ENCODE data around the gene C1orf159.

The C1orf159 gene

DNA sequence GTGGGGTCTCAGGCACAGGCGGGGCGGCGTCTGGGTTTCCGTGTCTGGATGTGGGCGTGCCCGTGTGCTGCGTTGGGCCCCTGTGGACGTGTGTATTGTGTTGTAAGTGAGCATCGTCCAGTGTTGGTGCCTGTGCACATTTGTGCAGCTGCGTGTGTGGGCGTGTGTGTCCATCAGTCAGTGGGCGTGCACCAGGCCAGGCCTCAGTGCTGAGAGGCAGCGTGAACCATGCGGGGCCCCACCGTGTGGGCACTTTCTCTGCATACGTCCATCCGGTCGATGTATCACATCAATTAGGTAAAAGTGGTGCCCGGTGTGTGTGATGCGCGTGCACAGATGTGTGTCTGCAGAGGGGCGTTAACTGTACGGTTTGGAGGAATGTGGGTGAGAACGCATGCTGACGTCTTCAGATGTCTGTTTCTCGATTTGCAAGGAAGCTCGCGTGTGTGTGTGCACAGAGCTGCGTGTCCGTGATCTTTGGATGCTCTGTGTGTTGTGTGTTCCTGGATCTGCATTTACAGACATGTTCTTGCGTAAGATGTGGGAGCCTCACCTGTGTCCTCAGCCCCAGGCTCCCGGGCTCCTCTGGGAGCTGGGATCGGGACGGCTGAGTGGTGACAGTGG, 71.3 kb downstream of the C1orf159 start:
- no peak overlapping the region for H3K4me3 ChIP-seq (ENCODE audit: severe bottlenecking)
- H3K27ac ChIP-seq (ENCODE audit: poor library complexity, severe bottlenecking): no peak overlapping the region
- peaks cover 67% of the 10 kb centered on the region for H3K36me3 ChIP-seq (ENCODE audit: low read depth)
- TF ChIP-seq CTCF (IDR thresholded peaks at IDR 0.05; ENCODE audit: poor library complexity, severe bottlenecking): no peak
- no peaks in the 10 kb centered on the region for H3K9me3 ChIP-seq (ENCODE audit: severe bottlenecking)
- ATAC-seq (ENCODE audit: low read depth) (no peak), DNase-seq (ENCODE audit: low spot score) (no peak)
- H3K27me3 ChIP-seq (ENCODE audit: insufficient read depth, poor library complexity, severe bottlenecking): no peaks in the 10 kb centered on the region
- H3K4me1 ChIP-seq (ENCODE audit: insufficient read depth, poor library complexity, severe bottlenecking): no peaks in the 10 kb centered on the region

DNA sequence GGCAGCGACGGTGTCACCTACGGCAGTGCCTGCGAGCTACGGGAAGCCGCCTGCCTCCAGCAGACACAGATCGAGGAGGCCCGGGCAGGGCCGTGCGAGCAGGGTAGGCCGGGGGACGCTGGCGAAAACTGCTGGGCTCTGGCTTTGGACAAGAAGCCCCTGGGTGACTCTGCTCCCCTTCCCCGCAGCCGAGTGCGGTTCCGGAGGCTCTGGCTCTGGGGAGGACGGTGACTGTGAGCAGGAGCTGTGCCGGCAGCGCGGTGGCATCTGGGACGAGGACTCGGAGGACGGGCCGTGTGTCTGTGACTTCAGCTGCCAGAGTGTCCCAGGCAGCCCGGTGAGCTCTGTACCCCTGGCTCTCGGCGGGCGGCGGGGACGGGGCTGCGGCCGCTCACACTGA, 72.0 kb downstream of the C1orf159 start:
- DNase-seq (ENCODE audit: low spot score) (no peak), ATAC-seq (ENCODE audit: low read depth) (no peak)
- no peaks in the 10 kb centered on the region for H3K9me3 ChIP-seq (ENCODE audit: severe bottlenecking)
- no peak for TF ChIP-seq CTCF (IDR thresholded peaks at IDR 0.05; ENCODE audit: poor library complexity, severe bottlenecking)
- H3K27ac ChIP-seq (ENCODE audit: poor library complexity, severe bottlenecking): no peak overlapping the region
- peaks cover 63% of the 10 kb centered on the region for H3K36me3 ChIP-seq (ENCODE audit: low read depth)
- no peak overlapping the region for H3K4me3 ChIP-seq (ENCODE audit: severe bottlenecking)
- no peaks in the 10 kb centered on the region for H3K27me3 ChIP-seq (ENCODE audit: insufficient read depth, poor library complexity, severe bottlenecking)
- no peaks in the 10 kb centered on the region for H3K4me1 ChIP-seq (ENCODE audit: insufficient read depth, poor library complexity, severe bottlenecking)

GRCh38 chr1:1043411-1043810, 72.5 kb downstream of the C1orf159 start:
- Histone ChIP-seq H3K9me3 (ENCODE audit: severe bottlenecking) (no peaks in the 10 kb centered on the region), H3K27me3 (ENCODE audit: insufficient read depth, poor library complexity, severe bottlenecking) (no peaks in the 10 kb centered on the region), H3K36me3 (ENCODE audit: low read depth) (peaks cover 63% of the 10 kb centered on the region), H3K27ac (ENCODE audit: poor library complexity, severe bottlenecking) (no peak overlapping the region), H3K4me1 (ENCODE audit: insufficient read depth, poor library complexity, severe bottlenecking) (no peaks in the 10 kb centered on the region), H3K4me3 (ENCODE audit: severe bottlenecking) (no peak overlapping the region)
- ATAC-seq (ENCODE audit: low read depth): no peak
- no peak for DNase-seq (ENCODE audit: low spot score)
- TF ChIP-seq CTCF (IDR thresholded peaks at IDR 0.05; ENCODE audit: poor library complexity, severe bottlenecking): no peak

- Histone ChIP-seq H3K27me3 (ENCODE audit: insufficient read depth, poor library complexity, severe bottlenecking) (no peaks in the 10 kb centered on the region), H3K4me3 (ENCODE audit: severe bottlenecking) (no peak overlapping the region), H3K9me3 (ENCODE audit: severe bottlenecking) (no peaks in the 10 kb centered on the region), H3K27ac (ENCODE audit: poor library complexity, severe bottlenecking) (no peak overlapping the region), H3K36me3 (ENCODE audit: low read depth) (peaks cover 61% of the 10 kb centered on the region), H3K4me1 (ENCODE audit: insufficient read depth, poor library complexity, severe bottlenecking) (no peaks in the 10 kb centered on the region)
- no peak for TF ChIP-seq CTCF (IDR thresholded peaks at IDR 0.05; ENCODE audit: poor library complexity, severe bottlenecking)
- no peak for ATAC-seq (ENCODE audit: low read depth)
- DNase-seq (ENCODE audit: low spot score): no peak
These were observed 73.1 kb downstream of the C1orf159 start for GRCh38 chr1:1042835-1043234.

DNA sequence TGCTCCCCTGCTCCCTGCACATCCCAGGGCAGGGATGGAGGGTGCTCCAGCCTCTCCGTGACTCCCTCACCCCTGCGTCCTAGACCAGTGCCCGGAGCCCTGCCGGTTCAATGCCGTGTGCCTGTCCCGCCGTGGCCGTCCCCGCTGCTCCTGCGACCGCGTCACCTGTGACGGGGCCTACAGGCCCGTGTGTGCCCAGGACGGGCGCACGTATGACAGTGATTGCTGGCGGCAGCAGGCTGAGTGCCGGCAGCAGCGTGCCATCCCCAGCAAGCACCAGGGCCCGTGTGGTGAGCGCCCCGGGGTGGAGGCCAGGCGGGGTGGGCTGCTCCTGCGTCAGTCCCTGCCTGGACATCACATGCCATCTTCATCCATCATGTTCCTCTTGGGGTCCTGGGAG, 74.0 kb downstream of the C1orf159 start:
- Histone ChIP-seq H3K4me3 (ENCODE audit: severe bottlenecking) (no peak overlapping the region), H3K27ac (ENCODE audit: poor library complexity, severe bottlenecking) (no peak overlapping the region), H3K4me1 (ENCODE audit: insufficient read depth, poor library complexity, severe bottlenecking) (no peaks in the 10 kb centered on the region), H3K9me3 (ENCODE audit: severe bottlenecking) (no peaks in the 10 kb centered on the region), H3K36me3 (ENCODE audit: low read depth) (peaks cover 55% of the 10 kb centered on the region), H3K27me3 (ENCODE audit: insufficient read depth, poor library complexity, severe bottlenecking) (no peaks in the 10 kb centered on the region)
- TF ChIP-seq CTCF (IDR thresholded peaks at IDR 0.05; ENCODE audit: poor library complexity, severe bottlenecking): no peak
- ATAC-seq (ENCODE audit: low read depth) (no peak), DNase-seq (ENCODE audit: low spot score) (no peak)
